IPS-18c (cell line): ENCODE results near the gene ADARB2.
"Not testable (repeated sequence)": the region's sequence is repeated elsewhere in the genome, so short reads cannot be mapped to it uniquely, and the experiment has no call there.

Experiments used
- H3K4me3 ChIP-seq: 2 replicates; pipeline ENCODE4 v1.7.0; 2013; ENCODE audit warnings: low read depth, mild to moderate bottlenecking, low read length, moderate library complexity; ENCODE audit not compliant: insufficient read depth
- H3K9me3 ChIP-seq: one replicate; pipeline ENCODE4 v1.6.1; 2013; ENCODE audit warnings: mild to moderate bottlenecking, low read length, moderate library complexity; ENCODE audit not compliant: control insufficient read depth, insufficient read depth

ADARB2 gene

DNA sequence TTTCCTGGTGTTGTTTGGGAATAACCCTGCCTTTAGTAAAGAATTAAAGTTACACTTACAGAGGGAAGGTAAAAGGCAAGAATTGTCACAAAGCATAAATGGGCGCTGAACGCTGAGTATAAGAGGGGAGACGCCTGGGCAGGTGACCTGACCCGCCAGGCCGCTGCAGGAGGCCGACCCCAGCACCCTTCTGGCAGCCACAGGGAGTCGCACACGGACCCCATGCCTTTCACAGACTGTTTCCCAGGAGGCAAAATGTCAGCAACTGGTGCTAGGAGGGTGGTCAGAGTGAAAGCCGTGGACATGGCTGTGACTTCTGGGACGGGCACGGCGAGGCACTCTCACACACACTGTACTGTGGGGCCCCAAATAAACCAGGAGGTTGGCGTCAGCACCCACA is 392.9 kb downstream of the ADARB2 start:
- Histone ChIP-seq H3K4me3 (no peak overlapping the region), H3K9me3 (no peaks in the 10 kb centered on the region)

DNA sequence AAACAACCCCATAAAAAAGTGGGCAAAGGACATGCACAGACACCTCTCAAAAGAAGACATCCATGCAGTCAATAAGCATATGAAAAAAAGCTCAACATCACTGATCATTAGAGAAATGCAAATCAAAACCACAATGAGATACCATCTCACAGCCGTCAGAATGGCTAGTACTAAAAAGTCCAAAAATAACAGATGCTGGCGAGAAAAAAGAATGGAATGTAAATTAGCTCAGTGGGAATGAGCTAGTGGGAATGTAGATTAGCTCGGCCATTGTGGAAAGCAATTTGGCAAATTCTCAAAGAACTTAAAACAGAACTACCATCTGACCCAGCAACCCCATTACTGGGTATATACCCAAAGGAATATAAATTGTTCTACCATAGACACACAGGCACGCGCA is 394.1 kb downstream of the ADARB2 start:
- Histone ChIP-seq H3K9me3 (no peaks in the 10 kb centered on the region), H3K4me3 (no peak overlapping the region)

DNA sequence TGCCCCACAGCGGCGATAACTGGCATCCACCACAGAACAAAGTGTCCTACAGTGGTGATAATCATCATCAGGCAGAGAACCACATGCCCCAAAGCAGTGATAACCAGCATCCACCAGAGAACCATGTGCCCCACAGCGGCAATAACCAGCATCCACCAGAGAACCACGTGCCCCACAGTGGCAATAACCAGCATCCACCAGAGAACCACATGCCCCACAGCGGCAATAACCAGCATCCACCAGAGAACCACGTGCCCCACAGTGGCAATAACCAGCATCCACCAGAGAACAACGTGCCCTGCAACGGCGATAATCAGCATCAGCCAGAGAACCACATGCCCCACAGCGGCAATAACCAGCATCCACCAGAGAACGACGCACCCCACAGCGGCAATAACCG is 396.3 kb downstream of the ADARB2 start:
- not testable (repeated sequence) for H3K4me3 ChIP-seq, H3K9me3 ChIP-seq

DNA sequence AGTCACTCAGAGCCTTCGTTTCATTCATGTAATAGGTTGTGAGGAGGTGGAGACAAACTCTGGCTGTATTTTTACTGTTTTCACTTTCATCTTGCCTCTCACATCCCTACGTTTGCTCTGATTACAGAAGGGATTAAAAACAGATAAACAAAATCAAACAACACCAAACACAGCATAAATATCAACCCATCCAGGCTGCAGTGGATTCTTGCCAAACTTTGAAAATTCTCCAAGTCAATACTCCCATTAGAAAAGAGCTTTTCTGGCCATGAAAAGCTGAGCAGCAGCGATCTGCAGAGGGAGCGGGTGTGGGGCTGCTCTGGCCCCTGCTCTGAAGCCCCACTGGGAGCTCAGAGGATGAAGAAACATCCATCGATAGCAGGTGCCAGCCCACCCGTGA is 397.9 kb downstream of the ADARB2 start:
- H3K4me3 ChIP-seq = no peak overlapping the region

DNA sequence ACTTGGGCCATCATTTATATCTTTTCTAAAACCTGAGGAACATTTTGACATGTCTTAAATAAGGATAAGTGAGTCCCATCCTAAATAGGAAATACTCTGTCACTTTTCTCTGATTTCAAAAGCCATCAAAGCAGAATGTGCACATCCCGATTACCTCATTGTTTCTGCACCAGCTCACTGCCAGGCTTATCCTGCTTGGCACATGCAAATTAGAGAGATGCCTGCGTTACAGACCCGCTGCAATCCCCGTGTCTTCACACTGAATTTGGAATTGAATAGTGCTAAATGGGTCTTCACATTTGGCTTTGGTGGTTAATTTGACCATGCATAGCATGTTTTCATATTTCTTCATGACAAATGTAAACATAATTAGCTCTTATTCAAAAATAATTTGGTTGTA is 401.7 kb downstream of the ADARB2 start:
- H3K4me3 ChIP-seq = no peak overlapping the region
- H3K9me3 ChIP-seq = no peaks in the 10 kb centered on the region

More for the DNA sequence above, 397.9 kb downstream of the ADARB2 start:
- no peaks in the 10 kb centered on the region for H3K9me3 ChIP-seq

DNA sequence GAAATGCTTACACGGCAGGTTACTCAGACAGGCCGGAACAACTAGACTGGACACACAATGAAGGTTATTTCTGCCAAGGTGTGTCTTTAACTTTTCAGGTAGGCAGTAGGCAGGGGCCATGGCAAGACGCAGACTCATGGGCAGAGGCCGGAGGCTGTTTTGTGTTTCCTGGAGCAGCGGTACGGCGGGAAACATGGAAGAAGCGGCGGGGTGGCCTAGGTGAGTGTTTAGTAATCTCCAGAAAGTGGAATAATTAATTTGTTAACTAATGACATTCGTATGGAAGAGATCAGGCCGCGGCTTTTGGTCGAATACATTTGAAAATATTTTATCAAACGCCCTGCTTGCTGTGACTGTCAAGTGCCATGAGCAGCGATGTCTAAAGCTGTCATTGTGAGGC is 403.3 kb downstream of the ADARB2 start:
- Histone ChIP-seq H3K9me3 (no peaks in the 10 kb centered on the region), H3K4me3 (no peak overlapping the region)

DNA sequence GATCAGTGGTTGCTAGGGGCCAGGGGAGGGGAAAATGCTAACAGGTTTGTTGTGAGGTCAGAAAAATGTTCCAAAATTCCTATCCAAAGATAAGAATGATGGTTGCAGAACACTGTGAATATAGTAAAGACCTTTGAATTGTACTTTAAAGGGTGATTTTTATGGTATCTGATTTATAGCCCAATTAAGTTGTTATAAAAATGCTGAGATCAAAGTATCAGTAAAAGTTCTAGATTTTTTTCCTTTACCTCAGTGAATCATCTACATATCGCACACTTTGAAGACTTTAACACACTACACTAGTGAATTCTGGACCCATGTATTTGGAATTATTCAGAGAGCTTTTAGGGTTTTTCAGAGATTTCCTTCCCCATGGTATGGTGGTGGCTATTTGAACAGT is 405.8 kb downstream of the ADARB2 start:
- no peak overlapping the region for H3K4me3 ChIP-seq
- H3K9me3 ChIP-seq = no peaks in the 10 kb centered on the region

DNA sequence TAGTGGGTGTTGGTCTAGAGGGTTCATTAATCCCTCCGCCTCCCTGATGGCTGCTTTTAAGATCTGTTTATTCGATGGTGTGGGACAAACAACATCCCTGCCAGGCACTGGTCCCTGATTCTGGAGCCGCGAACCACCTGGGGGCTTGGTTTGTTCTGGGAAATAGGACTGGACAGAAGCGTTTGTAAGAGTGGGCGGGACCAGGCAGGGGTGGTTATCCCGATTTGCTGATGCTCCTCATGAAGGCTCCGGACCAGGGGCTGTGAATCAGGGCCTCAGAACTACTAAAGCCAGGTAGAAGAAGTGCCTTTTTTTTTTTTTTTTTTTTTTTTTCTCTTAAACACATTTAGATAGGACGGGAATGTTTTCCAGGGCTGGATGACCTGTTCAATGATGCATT is 407.7 kb downstream of the ADARB2 start:
- Histone ChIP-seq H3K9me3 (no peaks in the 10 kb centered on the region), H3K4me3 (no peak overlapping the region)

DNA sequence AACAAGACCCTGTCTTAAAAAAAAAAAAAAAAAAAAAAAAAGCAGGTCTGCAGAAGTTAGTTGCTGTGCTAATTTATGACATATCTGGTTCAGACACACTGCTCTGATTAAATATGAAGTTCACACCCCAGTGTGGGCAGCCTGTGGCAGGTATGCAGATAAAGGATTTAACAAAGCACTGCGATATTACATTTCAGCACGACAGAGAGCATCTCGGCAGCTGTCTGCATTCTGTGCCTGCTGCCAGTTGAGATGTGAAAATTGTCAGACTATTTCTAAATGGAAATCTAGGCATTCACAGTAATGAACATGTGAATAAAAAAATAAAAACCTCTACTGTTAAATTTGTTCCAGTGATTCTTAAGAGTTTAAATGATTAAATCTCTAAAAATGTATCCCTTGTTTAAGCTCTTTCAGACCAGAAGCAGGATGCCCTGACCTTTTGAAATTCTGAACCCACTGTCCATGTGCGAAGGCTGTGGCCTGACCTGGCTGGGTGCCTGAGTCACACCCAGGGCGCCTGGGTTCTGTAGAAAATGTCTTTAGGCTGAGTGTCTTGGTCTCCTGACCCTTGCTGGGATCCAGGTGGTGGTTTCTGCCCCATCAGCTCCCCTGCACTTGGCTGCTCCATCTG is 408.2 kb downstream of the ADARB2 start:
- Histone ChIP-seq H3K9me3 (no peaks in the 10 kb centered on the region), H3K4me3 (no peak overlapping the region)

DNA sequence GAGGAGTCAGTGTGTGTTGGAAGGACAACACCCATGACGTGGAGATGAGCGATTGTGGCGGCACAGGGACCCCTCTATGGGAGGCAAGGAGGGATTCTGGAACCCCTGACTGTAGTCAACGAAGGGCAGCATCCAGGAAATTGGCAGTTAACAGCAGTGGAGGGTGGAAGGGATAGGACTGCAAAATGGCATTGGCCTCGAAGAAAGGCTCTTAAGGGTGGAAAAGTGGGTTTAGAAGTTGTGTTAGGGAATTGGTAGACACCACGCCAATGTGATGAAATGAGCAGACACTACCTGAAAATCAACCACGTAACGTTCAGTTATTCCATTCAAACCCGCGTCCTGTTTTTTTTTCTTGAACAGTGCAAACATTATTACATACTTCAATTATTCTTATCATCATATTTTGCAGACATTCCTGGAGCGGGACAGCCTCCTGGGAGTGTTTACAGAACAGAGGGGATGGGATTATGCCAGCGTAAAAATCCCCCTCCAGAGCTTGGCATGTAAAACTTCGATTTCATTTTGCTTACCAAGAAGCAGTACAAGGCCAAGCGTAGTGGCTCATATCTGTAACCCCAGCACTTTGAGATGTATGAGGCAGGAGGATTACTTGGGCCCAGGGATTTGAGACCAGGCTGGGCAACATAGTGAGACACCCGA is 409.0 kb downstream of the ADARB2 start:
- H3K4me3 ChIP-seq = no peak overlapping the region
- H3K9me3 ChIP-seq = no peaks in the 10 kb centered on the region

DNA sequence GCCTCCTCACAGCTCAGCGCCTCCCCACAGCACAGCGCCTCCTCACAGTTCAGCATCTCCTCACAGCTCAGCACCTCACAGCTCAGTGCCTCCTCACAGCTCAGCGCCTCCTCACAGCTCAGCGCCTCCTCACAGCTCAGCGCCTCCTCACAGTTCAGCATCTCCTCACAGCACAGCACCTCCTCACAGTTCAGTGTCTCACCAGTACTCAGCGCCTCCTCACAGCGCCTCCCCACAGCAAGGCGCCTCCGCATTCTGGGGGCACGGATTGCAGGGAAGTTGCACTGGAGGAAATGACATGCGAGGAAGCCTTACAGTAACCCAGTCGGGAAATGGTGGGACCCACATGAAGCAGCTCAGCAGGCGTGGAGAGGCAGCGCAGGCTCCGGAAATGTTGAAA is 409.6 kb downstream of the ADARB2 start:
- H3K4me3 ChIP-seq = no peak overlapping the region
- H3K9me3 ChIP-seq = no peaks in the 10 kb centered on the region

DNA sequence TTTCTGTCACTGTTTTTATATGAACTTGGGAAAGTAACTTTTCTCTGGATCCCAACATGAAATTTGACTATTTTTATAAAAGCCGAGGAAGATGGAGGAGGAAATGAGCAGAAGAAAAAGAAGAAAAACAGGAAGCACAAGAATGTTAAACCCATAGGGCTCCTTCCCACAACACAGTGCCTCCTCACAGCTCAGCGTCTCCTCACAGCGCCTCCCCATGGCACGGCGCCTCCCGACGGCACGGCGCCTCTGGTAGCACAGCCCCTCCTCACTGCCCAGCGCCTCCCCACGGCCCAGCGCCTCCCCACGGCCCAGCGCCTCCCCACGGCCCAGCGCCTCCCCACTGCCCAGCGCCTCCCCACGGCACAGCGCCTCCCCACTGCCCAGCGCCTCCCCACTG is 410.8 kb downstream of the ADARB2 start:
- H3K9me3 ChIP-seq, H3K4me3 ChIP-seq: not testable (repeated sequence)

DNA sequence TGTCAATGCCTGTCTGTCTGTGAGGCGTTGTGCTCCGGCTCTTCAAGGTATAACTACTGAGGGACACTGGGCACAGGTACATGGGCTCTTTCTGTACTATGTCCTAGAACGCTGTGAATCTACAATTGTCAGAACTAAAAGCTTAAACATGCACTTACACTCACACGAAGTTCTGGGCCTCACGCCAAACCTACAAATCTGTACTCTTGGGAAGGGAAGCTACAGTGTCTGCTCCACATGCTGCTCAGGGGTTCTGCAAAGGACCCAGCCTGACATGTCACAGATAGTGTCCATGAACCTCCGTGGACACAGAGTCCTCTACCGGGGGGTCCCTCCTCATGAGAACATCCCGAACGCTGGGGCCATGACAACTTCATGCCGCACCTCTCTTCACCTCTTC is 412.4 kb downstream of the ADARB2 start:
- no peaks in the 10 kb centered on the region for H3K9me3 ChIP-seq
- H3K4me3 ChIP-seq = no peak overlapping the region

DNA sequence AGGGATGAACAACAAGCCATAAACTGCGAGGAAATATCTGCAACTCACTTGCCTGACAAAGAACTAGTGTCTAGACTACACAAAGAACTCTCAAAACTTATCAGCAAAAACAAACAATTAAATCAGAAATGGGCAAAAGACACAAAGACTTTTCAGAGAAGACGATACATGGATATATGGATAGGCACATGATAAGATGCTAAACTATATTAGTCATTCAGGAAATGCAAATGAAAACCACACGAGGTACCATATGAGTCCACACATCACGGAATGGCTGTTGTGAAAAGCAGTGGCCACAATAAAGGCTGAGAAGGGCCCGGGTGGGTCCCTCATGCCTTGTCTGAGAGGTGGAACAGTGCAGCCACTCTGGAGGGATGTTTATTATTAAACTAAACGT is 413.4 kb downstream of the ADARB2 start:
- H3K9me3 ChIP-seq = no peaks in the 10 kb centered on the region
- no peak overlapping the region for H3K4me3 ChIP-seq

DNA sequence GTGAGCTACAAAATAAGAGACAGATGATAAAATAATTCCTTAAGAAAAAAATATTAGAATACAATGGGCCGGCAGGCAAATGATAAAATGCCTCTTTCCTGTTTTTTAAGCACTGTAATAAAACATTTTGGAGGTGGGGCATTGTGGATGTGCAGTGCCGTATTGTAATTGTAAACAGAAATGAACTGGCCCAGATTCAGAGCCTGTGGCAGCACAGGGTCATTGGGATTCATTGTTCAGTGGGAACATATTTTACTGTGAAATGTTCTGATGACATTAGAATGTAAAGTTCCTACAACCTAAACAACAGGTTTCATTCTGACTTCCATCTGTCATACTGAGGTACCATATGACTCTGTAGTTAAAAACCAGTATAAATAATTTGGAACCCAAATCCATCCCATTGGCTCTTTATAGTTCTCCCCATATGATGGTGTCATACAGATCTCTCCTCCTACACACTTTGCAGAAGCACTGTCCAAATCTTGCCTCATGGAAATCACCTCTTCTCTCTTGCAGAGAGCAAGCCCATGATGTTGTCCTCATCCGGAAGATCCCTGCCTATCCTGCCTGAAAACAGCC is 416.5 kb downstream of the ADARB2 start:
- H3K4me3 ChIP-seq = no peak overlapping the region
- H3K9me3 ChIP-seq = no peaks in the 10 kb centered on the region

DNA sequence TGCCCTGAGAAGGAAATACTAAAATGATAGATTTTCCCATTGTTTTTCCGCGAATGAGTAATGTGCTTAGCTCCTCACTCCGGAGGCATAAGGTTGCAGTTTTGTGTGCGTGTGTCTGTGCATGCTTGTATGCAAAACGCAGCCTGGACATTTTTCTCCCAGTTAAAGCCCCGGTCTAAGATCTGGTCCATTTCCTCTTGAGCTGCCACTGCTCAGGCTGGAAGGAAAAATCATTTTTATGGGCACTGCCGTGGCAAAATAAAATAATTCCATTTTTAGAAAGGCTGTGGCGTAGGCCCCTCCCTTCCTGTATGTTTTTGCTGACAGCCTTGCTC is 420.5 kb downstream of the ADARB2 start:
- H3K4me3 ChIP-seq = no peak overlapping the region
- H3K9me3 ChIP-seq = no peaks in the 10 kb centered on the region

DNA sequence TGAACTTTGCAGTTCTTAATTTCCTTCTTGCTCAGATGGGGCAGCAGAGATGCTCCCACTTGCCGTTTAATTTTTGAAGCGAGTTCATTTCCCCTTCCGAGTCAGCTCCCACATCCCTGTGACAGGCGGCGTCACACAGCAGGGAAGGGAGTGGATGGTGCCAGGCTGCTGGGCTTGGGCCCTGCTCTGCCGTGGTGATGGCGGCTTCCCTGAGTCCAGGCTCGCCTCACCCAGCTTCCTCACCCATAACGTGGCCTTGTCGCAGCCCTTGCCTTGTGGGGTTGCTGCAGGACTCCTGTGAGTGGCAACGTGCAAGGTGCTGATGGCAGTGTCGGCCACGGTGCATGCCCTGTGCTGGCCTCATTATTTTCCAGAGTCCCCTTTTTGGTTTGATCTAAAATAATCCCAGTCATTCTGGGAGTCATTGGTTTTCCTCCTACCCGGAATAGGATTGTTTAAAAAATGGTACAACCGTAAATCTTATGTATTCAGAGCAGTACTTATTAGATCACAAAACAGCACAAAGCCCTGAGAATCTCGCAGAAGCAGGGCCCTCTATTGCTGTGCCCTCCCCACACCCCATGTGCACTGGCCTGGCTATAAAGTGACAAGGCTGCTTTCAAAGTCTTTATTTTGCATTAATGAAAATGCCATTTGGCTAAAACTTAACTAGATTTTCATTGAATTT is 421.1 kb downstream of the ADARB2 start:
- no peak overlapping the region for H3K4me3 ChIP-seq
- H3K9me3 ChIP-seq = no peaks in the 10 kb centered on the region

DNA sequence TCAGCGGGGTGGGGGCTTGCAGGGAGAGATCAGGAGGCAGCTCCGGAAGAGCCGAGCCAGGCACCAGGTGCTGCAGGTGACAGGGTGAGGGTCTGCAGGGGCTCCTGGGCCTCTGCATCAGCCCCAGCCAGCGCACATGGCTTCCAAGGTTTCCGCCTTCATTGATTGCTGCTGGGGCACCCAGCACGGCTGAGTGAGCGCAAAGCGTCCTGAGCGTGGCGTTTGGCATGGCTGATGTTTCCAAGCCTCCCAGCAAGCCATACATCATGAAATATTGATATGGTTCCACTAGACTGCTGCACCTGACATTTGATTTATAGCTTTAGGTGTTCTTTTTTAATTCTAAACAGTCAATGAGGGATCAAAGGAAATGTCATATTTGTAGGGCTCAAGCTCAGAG is 422.1 kb downstream of the ADARB2 start:
- H3K4me3 ChIP-seq = no peak overlapping the region
- H3K9me3 ChIP-seq = no peaks in the 10 kb centered on the region
